ENCODE measurements around the gene KIF5C. TPM values are rescaled to one million over a fixed set of nuclear protein-coding genes. Genes with fewer than 3 reads are reported as not detected.

Gene KIF5C
- total and polyA plus RNA-seq, 2 experiments from 2014 or later: 45.0 to 49.1 TPM

GRCh38 chr2:149019768-149020167 is 144.7 kb downstream of the KIF5C start:
- H3K4me3 Mint-ChIP-seq: no peak overlapping the region
- Histone ChIP-seq H3K27me3 (ENCODE audit: insufficient read depth) (no peaks in the 10 kb centered on the region), H4K20me1 (replicated peaks; ENCODE audit: insufficient read depth) (no peaks in the 10 kb centered on the region), H3K4me1 (ENCODE audit: insufficient read depth) (no peaks in the 10 kb centered on the region; the same call in 1 of the 2 replicates), H3K27ac (ENCODE audit: low read depth) (no peak overlapping the region), H3K4me2 (no peak overlapping the region), H3K4me3 (no peak overlapping the region), H3K9me2 (ENCODE audit: insufficient read depth) (no peaks in the 10 kb centered on the region), H2AFZ (no peak overlapping the region), H3K36me3 (ENCODE audit: insufficient read depth) (0 out of 2 replicates have a peak, but pooled peaks cover 3% of the 10 kb centered on the region), H3F3A (replicated peaks; ENCODE audit: low read depth) (no peaks in the 10 kb centered on the region), H3K79me2 (replicated peaks; ENCODE audit: insufficient read depth) (no peaks in the 10 kb centered on the region)
- peaks cover 9% of the 10 kb centered on the region for H3K27me3 Mint-ChIP-seq (ENCODE audit: insufficient read depth, low read depth, poor library complexity)
- H3K9me3 Mint-ChIP-seq: no peaks in the 10 kb centered on the region
- H3K36me3 Mint-ChIP-seq (ENCODE audit: low read depth): peaks cover 10% of the 10 kb centered on the region; the same call in 2 of the 3 replicates
- ATAC-seq (no peak), DNase-seq (ENCODE audit: low spot score) (no peak)
- TF ChIP-seq REST (IDR thresholded peaks at IDR 0.05; ENCODE audit: unreplicated experiment): no peak
- TF ChIP-seq STAT1 (IDR thresholded peaks at IDR 0.05; ENCODE audit: unreplicated experiment): no peak
- no peak for TF ChIP-seq POLR2AphosphoS5 (IDR thresholded peaks at IDR 0.05; ENCODE audit: low read depth)
- no peak for TF ChIP-seq EZH2phosphoT487 (IDR thresholded peaks at IDR 0.05; ENCODE audit: unreplicated experiment)
- no peak for TF ChIP-seq JUNB (IDR thresholded peaks at IDR 0.05; ENCODE audit: unreplicated experiment)
- no peak for TF ChIP-seq CREB1 (CRISPR knock-in tag; IDR thresholded peaks at IDR 0.05; ENCODE audit: low read depth)
- no peak overlapping the region for H3K27ac Mint-ChIP-seq
- H3K4me1 Mint-ChIP-seq: peaks cover 17% of the 10 kb centered on the region

- H3K27me3 ChIP-seq (ENCODE audit: insufficient read depth): no peaks in the 10 kb centered on the region
- H2AFZ ChIP-seq: no peak overlapping the region
- H3K27ac ChIP-seq (ENCODE audit: low read depth): no peak overlapping the region
- Mint-ChIP-seq H3K36me3 (ENCODE audit: low read depth) (peaks cover 10% of the 10 kb centered on the region; the same call in 2 of the 3 replicates), H3K27me3 (ENCODE audit: insufficient read depth, low read depth, poor library complexity) (peaks cover 9% of the 10 kb centered on the region), H3K4me3 (no peak overlapping the region), H3K9me3 (no peaks in the 10 kb centered on the region), H3K27ac (no peak overlapping the region), H3K4me1 (peaks cover 17% of the 10 kb centered on the region)
- H3K4me2 ChIP-seq: no peak overlapping the region
- no peak for DNase-seq (ENCODE audit: low spot score)
- H3K9me2 ChIP-seq (ENCODE audit: insufficient read depth): no peaks in the 10 kb centered on the region
- no peak for ATAC-seq
- 0 out of 2 replicates have a peak, but pooled peaks cover 3% of the 10 kb centered on the region for H3K36me3 ChIP-seq (ENCODE audit: insufficient read depth)
- H3K79me2 ChIP-seq (replicated peaks; ENCODE audit: insufficient read depth): no peaks in the 10 kb centered on the region
- no peaks in the 10 kb centered on the region; the same call in 1 of the 2 replicates for H3K4me1 ChIP-seq (ENCODE audit: insufficient read depth)
- no peaks in the 10 kb centered on the region for H3F3A ChIP-seq (replicated peaks; ENCODE audit: low read depth)
- H3K4me3 ChIP-seq: no peak overlapping the region
- H4K20me1 ChIP-seq (replicated peaks; ENCODE audit: insufficient read depth): no peaks in the 10 kb centered on the region
- TF ChIP-seq CTCF (conservative IDR thresholded peaks at IDR 0.05; ENCODE audit: low read depth in 2 of 2) (no peak), ZNF331 (CRISPR knock-in tag; IDR thresholded peaks at IDR 0.05; ENCODE audit: low read depth) (no peak), POLR2AphosphoS5 (IDR thresholded peaks at IDR 0.05; ENCODE audit: low read depth) (no peak), JUNB (IDR thresholded peaks at IDR 0.05; ENCODE audit: unreplicated experiment) (no peak), EZH2phosphoT487 (IDR thresholded peaks at IDR 0.05; ENCODE audit: unreplicated experiment) (no peak), EZH2 (IDR thresholded peaks at IDR 0.05; ENCODE audit: low read depth, unreplicated experiment) (no peak), ZNF114 (CRISPR knock-in tag; IDR thresholded peaks at IDR 0.05) (no peak), NANOG (IDR thresholded peaks at IDR 0.05; ENCODE audit: borderline replicate concordance) (no peak)
Measured at GRCh38 chr2:149020432-149020851, 145.4 kb downstream of the KIF5C start.

Measured in GM23338 (cell line).